Pancreas (tissue), 10 donors: ENCODE measurements around the gene PBRM1. TPM values are rescaled to one million over a fixed set of nuclear protein-coding genes. Genes with fewer than 3 reads are reported as not detected.

Experiments
- ATAC-seq, 4 donors: fragments of 200-7000 bp; cut with Tn5 transposase; one replicate each; pipeline versions ENCODE4 v1.8.0 to v1.9.1; 2020; ENCODE audit warnings: mild to moderate bottlenecking in 4 of 4, moderate library complexity in 4 of 4
- DNase-seq, 6 donors: peaks; one replicate each; pipeline ENCODE4 v3.0.0-alpha.2; 2020
- FAIRE-seq: peaks from 2 replicates; lab custom pipeline; 2012; peaks lifted over from hg19 to GRCh38; lab: Jason Lieb, UNC
- H3K27ac ChIP-seq, 4 donors: fragments of 200-600 bp; sonication (generic); 1 replicate in 3 of 4; 2 replicates in 1 of 4; pipeline versions ENCODE4 v1.5.0 to v1.8.0; 2020
- H3K27me3 ChIP-seq, 4 donors: fragments of 200-600 bp; one replicate each; pipeline ENCODE4 v1.8.0; 2021
- H3K36me3 ChIP-seq, 3 donors: fragments of 200-600 bp; sonication (generic) in 1 of 3; one replicate each; pipeline versions ENCODE4 v1.5.0 to v1.8.0; 2020 to 2021
- H3K4me1 ChIP-seq, 3 donors: fragments of 200-600 bp; one replicate each; pipeline ENCODE4 v1.8.0; 2021
- H3K4me3 ChIP-seq, 4 donors: fragments of 200-600 bp; sonication (generic) in 2 of 4; one replicate each; pipeline versions ENCODE4 v1.5.0 to v1.8.0; 2020 to 2021
- H3K9me3 ChIP-seq, 4 donors: fragments of 200-600 bp; one replicate each; pipeline ENCODE4 v1.8.0; 2021
- CTCF ChIP-seq, 4 donors: fragments of 200-600 bp; sonication (generic) in 3 of 4; IDR thresholded peaks; one replicate each; pipeline versions ENCODE4 v1.5.0 to v1.8.0; 2021; ENCODE audit warnings: antibody characterized with exemption in 4 of 4
- WGBS, 2 donors: extraction: QIAGEN DNeasy Blood & Tissue Kit; methylation state at CpG; one replicate each; pipeline ENCODE4 v1.1.7; 2013; 5-methylcytosine and 5-hydroxymethylcytosine counted together
- intact Hi-C, 3 donors: fragments of 100-400 bp; cut with DNase I; formaldehyde crosslinking; loops; one replicate each; pipeline versions ENCODE4 v1.11.1 to v1.14.2; 2022
- polyA plus RNA-seq, 2 donors: library from polyadenylated mRNA; stranded (reverse); fragments of 200-250 nt; gene quantifications; one replicate each; pipeline ENCODE4 v1.2.3, GENCODE V29; 2013
- total RNA-seq, 6 donors: library from RNA; stranded (reverse); fragmentation: NEBNext Ultra II Directional in 4 of 6; extraction: Animal tissue kit (Norgen Biotek cat#: 25700) in 4 of 6; gene quantifications; one replicate each; pipeline versions ENCODE4 v1.2.1 to v1.2.4, GENCODE V29; 2021 to 2023
- donor health status: healthy with polysubstance abuse.
- donor health status: DM: no; HTN: no; CAD: no; lungs with moderate emphysema.
- donor health status: DM: no; HTN: no; CAD: no.
- donor health status: control.
- donor health status: control.
- donor health status: Bipolar disorder and iron deficiency.
- donor health status: DM: yes; HTN: yes; CAD: no.
- donor health status: DM: no; HTN: no; CAD: no.
- donor health status: DM: no; HTN: no; CAD: no.
- donor health status: DM: yes; HTN: yes; CAD: no.

Gene PBRM1
- total and polyA plus RNA-seq, 8 donors, result 7.4 to 34.9 (median 22.5) TPM

DNA sequence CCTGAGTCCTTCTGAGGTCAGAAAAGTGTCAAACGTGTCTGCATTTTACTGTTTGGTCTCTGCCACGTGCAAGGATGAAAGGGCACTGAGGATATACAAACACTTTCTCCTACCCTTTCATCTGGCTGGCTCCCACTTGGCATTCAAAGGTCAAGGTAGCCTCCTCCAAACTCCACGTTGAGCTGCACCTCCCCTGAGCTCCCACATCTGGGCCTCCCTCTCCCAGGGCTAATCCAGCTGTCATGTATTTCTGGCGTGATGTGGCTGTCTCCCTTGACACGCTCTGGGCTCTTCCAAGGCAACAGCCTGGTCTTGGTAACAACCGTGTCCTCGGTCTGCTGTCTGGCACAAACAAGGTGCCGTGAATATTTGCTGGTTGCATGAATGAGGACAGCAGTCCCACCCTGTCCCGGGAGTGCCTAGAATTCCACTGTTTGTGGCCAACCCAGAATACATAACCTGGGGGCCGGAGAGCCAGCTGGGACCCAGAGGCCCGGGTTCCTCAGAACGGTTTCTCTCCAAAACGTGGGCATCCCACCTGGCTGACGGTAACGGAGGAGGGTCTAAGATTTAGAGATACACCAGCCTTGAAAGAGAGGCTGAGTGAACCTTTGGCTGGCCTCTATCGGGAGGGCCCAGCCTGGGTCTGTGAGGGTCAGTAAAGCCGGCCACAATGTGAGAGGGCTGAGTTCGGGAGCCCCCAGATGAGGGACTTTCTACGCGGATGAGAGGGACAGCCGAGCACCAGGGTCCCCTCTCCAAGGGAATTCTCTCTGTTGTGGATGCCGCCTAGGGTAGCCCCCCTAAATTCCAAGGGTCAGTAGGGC, 19.1 kb upstream of the PBRM1 start:
- no peak for FAIRE-seq
- peaks cover 11 to 23% (median 15%) of the 10 kb centered on the region in 3 donors for H3K4me1 ChIP-seq
- WGBS, 2 donors, result 1% methylated on average over 22 of the region's 22 CpGs
- H3K36me3 ChIP-seq, result peaks cover 0 to 17% (median 0%) of the 10 kb centered on the region in 3 donors
- H3K9me3 ChIP-seq, result no peaks in the 10 kb centered on the region
- peak; percentile 12 to 20 (median 15) for ATAC-seq
- no peaks in the 10 kb centered on the region for H3K27me3 ChIP-seq
- H3K4me3 ChIP-seq, result peak overlapping the region; percentile 67 to 98 (median 98)
- peak overlapping the region; percentile 74 to 83 (median 79) for H3K27ac ChIP-seq
- TF ChIP-seq CTCF (IDR thresholded peaks at IDR 0.05), result no peak
- DNase-seq, result peak in 3 of 6 donors; percentile 14 to 44 (median 28)
- intact Hi-C loops, result no loop called here

DNA sequence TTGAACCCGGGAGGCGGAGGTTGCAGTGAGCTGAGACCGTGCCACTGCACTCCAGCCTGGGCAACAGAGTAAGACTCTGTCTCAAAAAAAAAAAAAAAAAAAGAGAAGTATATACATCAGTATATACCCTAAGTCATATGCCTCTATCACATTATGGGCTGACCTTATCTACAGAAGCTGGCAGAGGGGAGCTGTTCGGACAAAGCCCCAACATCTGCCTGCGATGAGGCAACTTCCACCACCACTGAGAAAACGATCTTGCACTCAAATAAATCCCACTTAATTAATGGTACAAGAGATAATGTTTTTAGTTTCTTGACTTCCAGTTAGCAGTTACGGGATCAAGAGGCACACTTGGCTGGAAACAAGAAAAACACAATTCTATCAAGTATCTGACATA, 17.6 kb upstream of the PBRM1 start:
- WGBS, 2 donors, result 76 to 82% methylated on average over 7 of the region's 7 CpGs
- Histone ChIP-seq H3K27me3 (no peaks in the 10 kb centered on the region), H3K36me3 (peaks cover 0 to 9% (median 0%) of the 10 kb centered on the region in 3 donors), H3K27ac (peak overlapping the region in 1 of 4 donors; percentile 19), H3K4me3 (peak overlapping the region in 1 of 4 donors; percentile 67), H3K9me3 (no peaks in the 10 kb centered on the region), H3K4me1 (peaks cover 11 to 23% (median 15%) of the 10 kb centered on the region in 3 donors)
- ATAC-seq (no peak), FAIRE-seq (no peak), DNase-seq (no peak)
- intact Hi-C loops, result no loop called here
- no peak for TF ChIP-seq CTCF (IDR thresholded peaks at IDR 0.05)

DNA sequence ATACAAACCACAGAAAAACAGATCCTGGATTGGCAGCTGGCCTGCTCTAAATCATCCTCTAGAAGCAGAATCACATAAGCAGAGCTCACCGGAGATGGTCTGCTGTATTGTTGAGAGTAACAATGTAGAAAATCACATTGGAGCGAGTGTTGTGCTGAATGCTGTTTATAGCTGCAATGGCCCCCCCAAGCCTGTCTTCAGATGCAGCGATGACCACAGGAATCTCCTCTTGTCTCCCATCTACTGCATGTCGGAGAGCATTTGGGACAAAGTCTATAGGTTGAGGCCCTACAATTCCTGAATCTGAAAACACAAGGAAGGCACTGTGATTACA, 11.9 kb upstream of the PBRM1 start:
- peaks cover 0 to 45% (median 31%) of the 10 kb centered on the region in 3 donors for H3K36me3 ChIP-seq
- 93 to 99% methylated on average over 4 of the region's 4 CpGs for WGBS, 2 donors
- intact Hi-C loops, result no loop called here
- H3K9me3 ChIP-seq, result no peaks in the 10 kb centered on the region
- DNase-seq (no peak), FAIRE-seq (no peak), ATAC-seq (no peak)
- H3K27ac ChIP-seq, result no peak overlapping the region
- TF ChIP-seq CTCF (IDR thresholded peaks at IDR 0.05), result no peak
- no peaks in the 10 kb centered on the region for H3K27me3 ChIP-seq
- H3K4me3 ChIP-seq, result no peak overlapping the region
- no peaks in the 10 kb centered on the region for H3K4me1 ChIP-seq

DNA sequence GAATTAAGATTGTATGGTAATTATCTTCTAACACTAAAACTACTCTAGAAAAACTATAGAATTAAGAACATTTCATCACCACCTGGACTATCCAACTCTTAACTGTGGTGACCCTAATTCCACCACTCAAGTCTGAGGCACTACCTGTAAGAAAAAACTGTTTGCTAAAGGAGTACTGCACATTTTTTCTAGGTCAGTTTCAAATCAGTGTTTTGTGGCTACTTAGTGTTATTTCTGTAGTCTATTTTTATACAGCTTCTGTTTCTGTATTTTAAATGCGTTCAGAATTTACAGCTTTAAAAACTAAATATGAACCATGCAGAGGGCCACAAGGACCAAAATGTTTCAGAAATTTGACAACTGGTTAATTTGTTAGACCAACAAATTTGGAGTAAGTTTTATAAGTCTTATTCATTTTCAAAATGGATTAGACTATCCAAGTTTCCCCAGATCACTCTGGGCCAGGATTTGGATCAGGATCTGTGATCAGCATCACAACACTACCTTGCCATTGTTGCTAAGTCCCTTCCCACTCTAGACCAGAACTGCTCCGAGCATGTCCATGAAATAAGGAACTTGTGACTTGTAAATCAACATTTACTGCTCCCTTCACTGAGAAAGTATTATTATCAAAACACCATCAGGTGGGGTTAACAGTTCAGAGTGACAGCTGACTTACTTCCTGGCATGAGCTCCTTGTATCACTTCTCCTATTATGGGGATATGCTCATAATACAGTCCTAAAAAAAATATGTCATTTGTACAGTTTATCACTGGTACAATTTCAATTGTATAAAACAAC, 11.3 kb upstream of the PBRM1 start:
- H3K4me3 ChIP-seq, result no peak overlapping the region
- H3K9me3 ChIP-seq, result no peaks in the 10 kb centered on the region
- intact Hi-C loops, result no loop called here
- FAIRE-seq (no peak), ATAC-seq (no peak), DNase-seq (no peak)
- peaks cover 0 to 2% (median 0%) of the 10 kb centered on the region in 3 donors for H3K4me1 ChIP-seq
- no peak overlapping the region for H3K27ac ChIP-seq
- WGBS, 2 donors, result 81 to 83% methylated on average over 2 of the region's 2 CpGs
- H3K36me3 ChIP-seq, result peaks cover 0 to 47% (median 37%) of the 10 kb centered on the region in 3 donors
- no peak for TF ChIP-seq CTCF (IDR thresholded peaks at IDR 0.05)
- no peaks in the 10 kb centered on the region for H3K27me3 ChIP-seq
